IMR-90 (cell line): ENCODE results near the gene HNF1B. TPM values are rescaled to one million over a fixed set of nuclear protein-coding genes. Genes with fewer than 3 reads are reported as not detected.

Experiments used
- ATAC-seq: fragments of 200-7000 bp; cut with Tn5 transposase; 2 replicates; pipeline ENCODE4 v1.9.1; 2020; ENCODE audit warnings: low read depth, mild to moderate bottlenecking, moderate library complexity
- BruUV-seq: library from RNA; stranded (reverse); fragments of 400-500 nt; replicated peaks from 2 replicates; lab custom pipeline; 2021; lab: Mats Ljungman, UMichigan
- CTCF ChIA-PET: fragments of 300-600 bp; formaldehyde crosslinking; extraction: SDS; loops from one replicate; lab custom pipeline; 2021; ENCODE audit warnings: antibody characterized with exemption; lab: Yijun Ruan, JAX
- POLR2A ChIA-PET: fragments of 300-600 bp; sonication (Branson Sonifier 250); formaldehyde crosslinking; loops from one replicate; lab custom pipeline; 2022; ENCODE audit warnings: antibody characterized with exemption; ENCODE audit not compliant: unreplicated experiment; lab: Charles Lee
- DNase-seq: peaks from one replicate; pipeline ENCODE4 v3.0.0; 2013
- H2AFZ ChIP-seq: replicated peaks from 2 replicates; pipeline ENCODE3; 2013; ENCODE audit warnings: low read length, mild to moderate bottlenecking; ENCODE audit not compliant: poor library complexity
- H2AK5ac ChIP-seq: 2 replicates; pipeline ENCODE4 v1.6.1; 2013; ENCODE audit warnings: low read depth, low read length, inconsistent platforms
- H2AK9ac ChIP-seq: replicated peaks from 2 replicates; pipeline ENCODE3; 2013; ENCODE audit warnings: mild to moderate bottlenecking, low read depth, low read length, moderate library complexity; ENCODE audit not compliant: poor library complexity
- H2BK120ac ChIP-seq: 2 replicates; pipeline ENCODE4 v1.6.1; 2013; ENCODE audit warnings: low read depth, low read length, inconsistent platforms
- H2BK15ac ChIP-seq: 3 replicates; pipeline ENCODE4 v1.6.1; 2013; ENCODE audit warnings: low read depth, low read length, inconsistent platforms
- H2BK20ac ChIP-seq: 2 replicates; pipeline ENCODE4 v1.6.1; 2013; ENCODE audit warnings: low read depth, mild to moderate bottlenecking, inconsistent platforms, low read length, moderate library complexity
- H2BK5ac ChIP-seq: 2 replicates; pipeline ENCODE4 v1.6.1; 2013; ENCODE audit warnings: mild to moderate bottlenecking, low read depth, low read length, inconsistent platforms; ENCODE audit not compliant: poor library complexity, severe bottlenecking
- H3K14ac ChIP-seq: replicated peaks from 2 replicates; pipeline ENCODE4 v1.6.1; 2013; ENCODE audit warnings: low read depth, low read length, inconsistent platforms
- H3K18ac ChIP-seq: 2 replicates; pipeline ENCODE4 v1.6.1; 2013; ENCODE audit warnings: low read depth, low read length, control low read depth
- H3K23ac ChIP-seq: 2 replicates; pipeline ENCODE4 v1.6.1; 2013; ENCODE audit warnings: low read depth, low read length, inconsistent platforms
- H3K27ac ChIP-seq: 2 replicates; pipeline ENCODE4 v1.5.1; 2013; ENCODE audit warnings: mild to moderate bottlenecking, control low read depth, low read length; ENCODE audit not compliant: insufficient read depth
- H3K27me3 ChIP-seq: 2 replicates; pipeline ENCODE4 v1.6.1; 2013; ENCODE audit warnings: low read length; ENCODE audit not compliant: control insufficient read depth, insufficient read depth
- H3K36me3 ChIP-seq: 2 replicates; pipeline ENCODE4 v1.6.1; 2013; ENCODE audit warnings: low read length, mixed read lengths; ENCODE audit not compliant: control insufficient read depth, insufficient read depth
- H3K4ac ChIP-seq: 2 replicates; pipeline ENCODE4 v1.6.1; 2013; ENCODE audit warnings: low read depth, low read length, inconsistent platforms
- H3K4me1 ChIP-seq: 2 replicates; pipeline ENCODE4 v1.6.1; 2013; ENCODE audit warnings: low read length, mixed read lengths; ENCODE audit not compliant: control insufficient read depth, insufficient read depth
- H3K4me2 ChIP-seq: 2 replicates; pipeline ENCODE4 v1.6.1; 2013; ENCODE audit warnings: low read depth, mild to moderate bottlenecking, control low read depth, low read length, moderate library complexity
- H3K4me3 ChIP-seq: 2 replicates; pipeline ENCODE4 v1.5.1; 2013; ENCODE audit warnings: low read depth, mild to moderate bottlenecking, control low read depth, low read length, moderate library complexity; ENCODE audit not compliant: insufficient read depth
- H3K56ac ChIP-seq: 2 replicates; pipeline ENCODE4 v1.6.1; 2013; ENCODE audit warnings: low read length, inconsistent platforms; ENCODE audit not compliant: insufficient read depth; ENCODE audit errors: extremely low read depth
- H3K79me1 ChIP-seq, 2 experiments: 2 replicates each; pipeline ENCODE4 v1.6.1; 2013; ENCODE audit warnings: low read length in 2 of 2, inconsistent platforms in 1 of 2, low read depth in 1 of 2
- H3K9ac ChIP-seq: 2 replicates; pipeline ENCODE4 v1.6.1; 2013; ENCODE audit warnings: low read depth, low read length, control low read depth
- H3K9me1 ChIP-seq: 2 replicates; pipeline ENCODE4 v1.6.1; 2013; ENCODE audit warnings: low read length, inconsistent platforms; ENCODE audit not compliant: insufficient read depth
- H3K9me3 ChIP-seq: 2 replicates; pipeline ENCODE4 v1.6.1; 2013; ENCODE audit warnings: low read length; ENCODE audit not compliant: control insufficient read depth, insufficient read depth
- H4K20me1 ChIP-seq: 2 replicates; pipeline ENCODE4 v1.6.1; 2013; ENCODE audit warnings: low read length, inconsistent platforms; ENCODE audit not compliant: insufficient read depth
- H4K5ac ChIP-seq: 2 replicates; pipeline ENCODE4 v1.6.1; 2013; ENCODE audit warnings: mild to moderate bottlenecking, low read depth, low read length, control low read depth
- H4K8ac ChIP-seq, 2 experiments: 2 replicates each; pipeline ENCODE4 v1.6.1; 2013; ENCODE audit warnings: low read depth in 2 of 2, low read length in 2 of 2, control low read depth in 1 of 2, inconsistent platforms in 1 of 2
- H4K91ac ChIP-seq: 2 replicates; pipeline ENCODE4 v1.6.1; 2013; ENCODE audit warnings: low read depth, low read length, inconsistent platforms; ENCODE audit not compliant: insufficient read depth
- BHLHE40 ChIP-seq: fragments of 150-350 bp; IDR thresholded peaks from 2 replicates; pipeline ENCODE4 v1.6.1; 2016; ENCODE audit warnings: mild to moderate bottlenecking, low read depth, low read length
- CEBPB ChIP-seq: IDR thresholded peaks from 2 replicates; pipeline ENCODE4 v1.6.1; 2012; ENCODE audit warnings: low read depth, low read length, improper control_type of control experiment
- CHD1 ChIP-seq: IDR thresholded peaks from 2 replicates; pipeline ENCODE4 v1.6.1; 2012; ENCODE audit warnings: low read depth, low read length, improper control_type of control experiment
- FOS ChIP-seq: fragments of 150-350 bp; IDR thresholded peaks from 2 replicates; pipeline ENCODE4 v1.6.1; 2016; ENCODE audit warnings: low read depth, low read length
- MAFK ChIP-seq: IDR thresholded peaks from 2 replicates; pipeline ENCODE4 v1.6.1; 2012; ENCODE audit warnings: low read depth, low read length, improper control_type of control experiment
- MAZ ChIP-seq: IDR thresholded peaks from 2 replicates; pipeline ENCODE4 v1.6.1; 2012; ENCODE audit warnings: low read depth, mild to moderate bottlenecking, low read length, improper control_type of control experiment, moderate library complexity, borderline replicate concordance
- MXI1 ChIP-seq: IDR thresholded peaks from 2 replicates; pipeline ENCODE4 v1.6.1; 2012; ENCODE audit warnings: low read depth, mild to moderate bottlenecking, low read length, moderate library complexity, borderline replicate concordance
- NFE2L2 ChIP-seq: fragments of 150-350 bp; IDR thresholded peaks from 2 replicates; pipeline ENCODE4 v1.6.1; 2016; ENCODE audit warnings: low read depth, mild to moderate bottlenecking, low read length
- POLR2A ChIP-seq: IDR thresholded peaks from 2 replicates; pipeline ENCODE4 v1.6.1; 2012; ENCODE audit warnings: mild to moderate bottlenecking, low read depth, low read length
- RAD21 ChIP-seq: IDR thresholded peaks from 2 replicates; pipeline ENCODE4 v1.6.1; 2012; ENCODE audit warnings: low read length, improper control_type of control experiment
- RCOR1 ChIP-seq: IDR thresholded peaks from 2 replicates; pipeline ENCODE4 v1.6.1; 2012; ENCODE audit warnings: mild to moderate bottlenecking, low read length, improper control_type of control experiment; ENCODE audit not compliant: insufficient replicate concordance
- RFX5 ChIP-seq: IDR thresholded peaks from 2 replicates; pipeline ENCODE4 v1.8.0; 2012; ENCODE audit warnings: low read depth, mild to moderate bottlenecking, low read length, moderate library complexity
- SMC3 ChIP-seq: fragments of 150-350 bp; IDR thresholded peaks from 2 replicates; pipeline ENCODE4 v1.6.1; 2016; ENCODE audit warnings: low read depth, mild to moderate bottlenecking, antibody characterized with exemption, low read length, moderate library complexity
- WGBS, 2 experiments: methylation state at CpG; one replicate each; pipeline versions ENCODE4 v1.1.5 to v1.1.7; 2013; ENCODE audit warnings: missing lambda C conversion rate in 2 of 2; ENCODE audit not compliant: insufficient read length in 1 of 2; ENCODE audit errors: extremely low coverage in 2 of 2; 5-methylcytosine and 5-hydroxymethylcytosine counted together
- dilution Hi-C: fragments of 300-500 bp; cut with HindIII; formaldehyde crosslinking; loops from one replicate; pipeline ENCODE4 v1.14.3; 2018; ENCODE audit warnings: low sequenced_read_pairs; ENCODE audit not compliant: unreplicated experiment
- in situ Hi-C: fragments of 300-500 bp; cut with MboI; formaldehyde crosslinking; loops from 3 replicates; pipeline ENCODE4 v1.14.3; 2019; ENCODE audit warnings: low sequenced_read_pairs, inconsistent platforms, mixed read lengths
- intact Hi-C: fragments of 100-400 bp; cut with micrococcal nuclease; formaldehyde crosslinking; loops from 2 replicates; pipeline ENCODE4 v1.10.0; 2022
- polyA plus RNA-seq, 3 experiments: library from polyadenylated mRNA; depleted of rRNA; stranded (reverse); fragments of >200 nt; gene quantifications; 2 replicates each; pipeline ENCODE4 v1.2.3, GENCODE V29; 2012; ENCODE audit warnings: low replicate concordance in 1 of 3
- total RNA-seq: library from RNA; depleted of rRNA; stranded (reverse); fragments of >200 nt; gene quantifications from 2 replicates; pipeline ENCODE4 v1.2.3, GENCODE V29; 2012
- TF ChIP-seq, protein P1 (sequence below): fragments of 150-350 bp; IDR thresholded peaks from 2 replicates; pipeline ENCODE4 v1.6.1; 2016; ENCODE audit warnings: low read depth, mild to moderate bottlenecking, low read length, moderate library complexity, borderline replicate concordance
- TF ChIP-seq, protein P2 (sequence below): conservative IDR thresholded peaks from 2 replicates; pipeline ENCODE4 v1.5.1; 2012; ENCODE audit warnings: mild to moderate bottlenecking, low read depth, low read length, improper control_type of control experiment
- TF ChIP-seq, protein P3 (sequence below): fragments of 150-350 bp; IDR thresholded peaks from 2 replicates; pipeline ENCODE4 v1.6.1; 2017; ENCODE audit warnings: mild to moderate bottlenecking, antibody characterized with exemption, low read length, low read depth

HNF1B gene
- total and polyA plus RNA-seq, 2 of the 4 experiments (the other 2 are of a cell fraction) = not detected

GRCh38 chr17:37697381-37697780, 47.5 kb downstream of the HNF1B start:
- intact Hi-C loops = no loop called here
- DNase-seq = no peak

More at GRCh38 chr17:37697381-37697780, 47.5 kb downstream of the HNF1B start:
- H4K8ac ChIP-seq = no peak overlapping the region
- ChIA-PET CTCF (no interaction called here), POLR2A (interaction anchor here (0.6 kb wide), 1 partner anchor 58 kb away, joined by 4 read pairs; no protein-coding TSS in a partner anchor)
- no peak overlapping the region for H3K27ac ChIP-seq
- no peak overlapping the region for H3K4ac ChIP-seq
- no peak overlapping the region for H2BK5ac ChIP-seq
- no TSS peak for BruUV-seq
- H3K36me3 ChIP-seq = no peaks in the 10 kb centered on the region
- no peak overlapping the region for H3K9ac ChIP-seq
- no peaks in the 10 kb centered on the region for H3K79me1 ChIP-seq
- H4K5ac ChIP-seq = no peak overlapping the region
- 0 out of 2 replicates have a peak, but pooled peaks cover 8% of the 10 kb centered on the region for H3K9me1 ChIP-seq
- no peak overlapping the region for H2AK5ac ChIP-seq
- H2BK120ac ChIP-seq = no peak overlapping the region
- peaks cover 3% of the 10 kb centered on the region; the same call in 1 of the 2 replicates for H3K9me3 ChIP-seq
- no peak overlapping the region for H2AFZ ChIP-seq
- H2BK20ac ChIP-seq = no peak overlapping the region
- no peaks in the 10 kb centered on the region for H3K27me3 ChIP-seq
- H3K4me1 ChIP-seq = peaks cover 4% of the 10 kb centered on the region; the same call in 1 of the 2 replicates
- in situ Hi-C loops (no loop called here), dilution Hi-C loops (no loop called here)
- H3K18ac ChIP-seq = no peak overlapping the region
- WGBS, 2 experiments = no CpG with 5 or more reads among the region's 8 CpGs
- H3K56ac ChIP-seq = no peak overlapping the region
- H3K4me2 ChIP-seq = no peak overlapping the region
- H4K91ac ChIP-seq = no peak overlapping the region
- H4K20me1 ChIP-seq = no peaks in the 10 kb centered on the region
- ATAC-seq = no peak
- no peak overlapping the region for H3K23ac ChIP-seq
- no peak overlapping the region for H3K4me3 ChIP-seq
- TF ChIP-seq MAFK (no peak), FOS (no peak), MAZ (no peak), CHD1 (no peak), POLR2A (no peak), NFE2L2 (no peak), CEBPB (no peak), RFX5 (no peak), SMC3 (no peak), MXI1 (no peak), RCOR1 (no peak), RAD21 (no peak), BHLHE40 (no peak)
- TF ChIP-seq, protein P1, sequence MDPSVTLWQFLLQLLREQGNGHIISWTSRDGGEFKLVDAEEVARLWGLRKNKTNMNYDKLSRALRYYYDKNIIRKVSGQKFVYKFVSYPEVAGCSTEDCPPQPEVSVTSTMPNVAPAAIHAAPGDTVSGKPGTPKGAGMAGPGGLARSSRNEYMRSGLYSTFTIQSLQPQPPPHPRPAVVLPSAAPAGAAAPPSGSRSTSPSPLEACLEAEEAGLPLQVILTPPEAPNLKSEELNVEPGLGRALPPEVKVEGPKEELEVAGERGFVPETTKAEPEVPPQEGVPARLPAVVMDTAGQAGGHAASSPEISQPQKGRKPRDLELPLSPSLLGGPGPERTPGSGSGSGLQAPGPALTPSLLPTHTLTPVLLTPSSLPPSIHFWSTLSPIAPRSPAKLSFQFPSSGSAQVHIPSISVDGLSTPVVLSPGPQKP = no peak
- TF ChIP-seq, protein P2, sequence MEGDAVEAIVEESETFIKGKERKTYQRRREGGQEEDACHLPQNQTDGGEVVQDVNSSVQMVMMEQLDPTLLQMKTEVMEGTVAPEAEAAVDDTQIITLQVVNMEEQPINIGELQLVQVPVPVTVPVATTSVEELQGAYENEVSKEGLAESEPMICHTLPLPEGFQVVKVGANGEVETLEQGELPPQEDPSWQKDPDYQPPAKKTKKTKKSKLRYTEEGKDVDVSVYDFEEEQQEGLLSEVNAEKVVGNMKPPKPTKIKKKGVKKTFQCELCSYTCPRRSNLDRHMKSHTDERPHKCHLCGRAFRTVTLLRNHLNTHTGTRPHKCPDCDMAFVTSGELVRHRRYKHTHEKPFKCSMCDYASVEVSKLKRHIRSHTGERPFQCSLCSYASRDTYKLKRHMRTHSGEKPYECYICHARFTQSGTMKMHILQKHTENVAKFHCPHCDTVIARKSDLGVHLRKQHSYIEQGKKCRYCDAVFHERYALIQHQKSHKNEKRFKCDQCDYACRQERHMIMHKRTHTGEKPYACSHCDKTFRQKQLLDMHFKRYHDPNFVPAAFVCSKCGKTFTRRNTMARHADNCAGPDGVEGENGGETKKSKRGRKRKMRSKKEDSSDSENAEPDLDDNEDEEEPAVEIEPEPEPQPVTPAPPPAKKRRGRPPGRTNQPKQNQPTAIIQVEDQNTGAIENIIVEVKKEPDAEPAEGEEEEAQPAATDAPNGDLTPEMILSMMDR = no peak
- TF ChIP-seq, protein P3, sequence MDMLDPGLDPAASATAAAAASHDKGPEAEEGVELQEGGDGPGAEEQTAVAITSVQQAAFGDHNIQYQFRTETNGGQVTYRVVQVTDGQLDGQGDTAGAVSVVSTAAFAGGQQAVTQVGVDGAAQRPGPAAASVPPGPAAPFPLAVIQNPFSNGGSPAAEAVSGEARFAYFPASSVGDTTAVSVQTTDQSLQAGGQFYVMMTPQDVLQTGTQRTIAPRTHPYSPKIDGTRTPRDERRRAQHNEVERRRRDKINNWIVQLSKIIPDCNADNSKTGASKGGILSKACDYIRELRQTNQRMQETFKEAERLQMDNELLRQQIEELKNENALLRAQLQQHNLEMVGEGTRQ = no peak
- H2BK15ac ChIP-seq = no peak overlapping the region; the same call in 1 of the 3 replicates
- H3K14ac ChIP-seq = no peak overlapping the region
- H2AK9ac ChIP-seq = no peak overlapping the region
